GM10266 (cell line): ENCODE data around the gene SLC22A14.

Experiments
- DNase-seq: peaks from one replicate; pipeline ENCODE4 v3.0.0; 2012; ENCODE audit errors: extremely low spot score
- CTCF ChIP-seq: IDR thresholded peaks from 2 replicates; pipeline ENCODE4 v1.5.1; 2012; ENCODE audit warnings: mild to moderate bottlenecking, low read depth; ENCODE audit not compliant: control insufficient read depth, insufficient read depth; ENCODE audit errors: missing control alignments

Gene SLC22A14

GRCh38 chr3:38323060-38323459 lies 41.0 kb downstream of the SLC22A14 start:
- no peak for TF ChIP-seq CTCF
- no peak for DNase-seq

- TF ChIP-seq CTCF, result no peak
- no peak for DNase-seq
These were observed 43.2 kb downstream of the SLC22A14 start for GRCh38 chr3:38325256-38325655.

GRCh38 chr3:38327335-38328009 lies 45.4 kb downstream of the SLC22A14 start:
- no peak for DNase-seq
- TF ChIP-seq CTCF, result no peak

GRCh38 chr3:38331257-38332022 lies 49.3 kb downstream of the SLC22A14 start:
- no peak for DNase-seq
- TF ChIP-seq CTCF, result no peak

GRCh38 chr3:38332201-38332600 lies 50.1 kb downstream of the SLC22A14 start:
- DNase-seq, result no peak
- TF ChIP-seq CTCF, result no peak

- no peak for TF ChIP-seq CTCF
- no peak for DNase-seq
These were observed 52.3 kb downstream of the SLC22A14 start for GRCh38 chr3:38334142-38335055.

GRCh38 chr3:38335263-38335662 lies 53.2 kb downstream of the SLC22A14 start:
- DNase-seq, result no peak
- no peak for TF ChIP-seq CTCF
